Islet precursor cell (in vitro differentiated cells): ENCODE data around the gene AK8.
"Not testable (repeated sequence)": the region's sequence is repeated elsewhere in the genome, so short reads cannot be mapped to it uniquely, and the experiment has no call there.

ENCODE experiments used
- DNase-seq: peaks from one replicate; pipeline ENCODE4 v3.0.0-alpha.2; 2018

The AK8 gene

GRCh38 chr9:132795511-132796303 is 82.4 kb downstream of the AK8 start:
- peak; percentile 32 for DNase-seq

DNA sequence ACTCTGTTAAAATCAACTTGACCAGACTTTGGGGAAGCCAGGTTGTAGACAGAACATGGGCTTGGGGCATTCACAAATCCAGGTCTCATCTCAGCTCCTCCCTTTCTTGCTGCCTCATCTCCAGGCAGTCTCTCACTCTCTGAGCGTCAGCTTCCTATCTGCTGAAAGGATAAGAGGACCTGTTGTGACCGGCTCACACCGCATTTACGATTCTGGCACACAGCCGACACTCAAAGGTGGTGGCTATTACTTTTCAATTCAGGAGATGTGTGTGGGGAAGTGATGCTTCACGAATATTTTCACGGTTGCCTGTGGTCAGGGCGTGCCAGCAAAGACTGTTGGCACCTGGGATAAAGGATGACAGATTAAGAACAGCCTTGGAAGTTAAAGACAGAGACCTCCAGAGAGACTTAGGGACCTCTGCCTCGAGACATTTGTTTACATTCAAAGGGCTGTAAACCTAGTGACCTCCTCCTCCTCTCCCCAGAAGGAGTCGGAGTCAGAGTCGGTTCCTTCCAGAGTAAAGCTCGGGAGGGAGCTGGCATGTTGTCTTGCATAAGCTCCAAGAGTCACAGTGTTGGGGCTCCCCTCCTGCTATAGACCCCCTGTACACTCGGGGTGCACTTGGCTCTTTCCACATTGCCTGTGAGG is 83.2 kb downstream of the AK8 start:
- DNase-seq = peak; percentile 54

DNA sequence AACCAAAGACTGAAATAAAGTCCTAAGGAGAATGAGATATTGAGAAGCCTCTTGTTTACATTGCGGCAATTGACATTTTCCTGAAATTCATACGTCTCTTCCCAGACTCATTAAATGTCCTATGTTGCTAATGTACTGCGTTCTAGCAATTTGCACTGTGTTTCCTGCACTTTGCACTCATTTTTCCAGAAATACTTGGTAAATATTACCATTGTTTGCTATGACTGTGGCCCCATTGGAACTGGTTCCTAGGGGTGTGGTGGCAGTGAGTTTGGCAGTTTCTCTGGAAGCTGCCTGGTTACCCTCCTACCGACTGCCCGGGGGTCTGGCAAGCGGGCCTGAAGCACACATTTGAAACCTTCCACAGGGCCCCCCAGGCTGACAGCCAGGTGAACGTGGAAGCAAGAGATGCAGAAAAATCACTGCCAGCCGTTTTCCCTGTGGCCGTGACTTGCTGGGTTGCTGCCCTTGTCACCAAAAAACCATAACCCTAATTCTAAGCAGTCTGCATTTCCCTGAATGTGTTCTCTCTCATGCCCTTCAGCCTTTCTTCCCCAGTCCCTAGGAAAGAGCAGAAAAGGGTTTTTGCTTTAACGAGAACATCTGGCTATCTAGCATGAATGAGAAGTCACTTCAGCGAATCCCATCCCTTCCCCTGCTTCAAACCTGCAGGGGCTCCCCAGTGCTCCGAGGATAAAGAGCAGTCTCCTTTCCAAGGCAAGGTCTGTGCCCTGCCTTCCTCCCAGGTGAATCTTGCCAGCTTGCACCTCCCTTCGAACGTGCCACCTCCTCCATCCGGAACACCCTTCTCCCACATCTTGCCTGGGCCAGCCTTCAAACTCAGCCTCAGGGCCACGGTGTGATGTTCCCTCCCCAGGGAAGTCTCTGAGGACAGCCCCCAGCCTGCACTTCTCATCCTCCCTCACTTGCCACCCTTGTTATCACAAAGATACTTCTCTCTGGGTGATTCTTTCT is 84.2 kb downstream of the AK8 start:
- peak; percentile 40 for DNase-seq

DNA sequence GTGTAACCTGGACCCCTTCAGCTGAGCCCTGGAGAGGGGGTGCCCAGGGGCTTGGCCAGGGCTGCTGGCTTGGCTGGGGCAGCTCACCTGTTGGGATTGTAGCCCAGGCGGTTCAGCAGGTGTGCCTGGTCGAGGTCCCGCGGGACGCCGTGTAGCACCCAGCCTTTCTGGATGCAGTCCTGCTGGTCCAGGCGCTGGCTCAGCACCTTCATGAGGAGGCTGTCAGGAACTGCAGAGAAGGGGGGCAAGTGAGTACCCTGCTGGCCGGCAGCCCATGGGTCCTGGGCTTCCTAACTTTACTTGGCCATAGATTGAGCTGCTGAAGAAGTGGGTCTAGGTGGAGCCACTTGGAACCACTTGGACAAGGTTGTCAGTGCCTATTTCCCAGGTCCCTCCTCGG is 85.5 kb downstream of the AK8 start:
- DNase-seq = peak; percentile 46

GRCh38 chr9:132791699-132792240 is 86.3 kb downstream of the AK8 start:
- DNase-seq = peak; percentile 29

DNA sequence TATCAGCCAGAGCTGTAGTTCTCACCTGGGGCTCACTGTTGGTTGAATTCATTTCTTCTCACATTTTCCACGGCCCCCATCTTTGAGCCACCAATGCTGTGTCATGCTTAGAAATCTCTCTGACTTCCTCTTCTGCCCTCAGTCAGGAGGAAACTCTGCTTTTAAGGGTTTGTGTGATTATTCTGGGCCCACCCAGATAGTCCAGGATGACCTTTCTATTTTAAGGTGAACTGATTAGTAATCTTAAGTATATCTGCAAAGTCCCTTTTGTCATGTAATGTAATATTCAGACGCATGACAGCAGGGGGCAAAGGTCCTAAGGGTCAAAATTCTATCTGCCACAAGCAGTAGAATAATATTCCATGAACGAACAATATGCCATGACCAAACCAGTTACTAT is 88.4 kb downstream of the AK8 start:
- no peak for DNase-seq

DNA sequence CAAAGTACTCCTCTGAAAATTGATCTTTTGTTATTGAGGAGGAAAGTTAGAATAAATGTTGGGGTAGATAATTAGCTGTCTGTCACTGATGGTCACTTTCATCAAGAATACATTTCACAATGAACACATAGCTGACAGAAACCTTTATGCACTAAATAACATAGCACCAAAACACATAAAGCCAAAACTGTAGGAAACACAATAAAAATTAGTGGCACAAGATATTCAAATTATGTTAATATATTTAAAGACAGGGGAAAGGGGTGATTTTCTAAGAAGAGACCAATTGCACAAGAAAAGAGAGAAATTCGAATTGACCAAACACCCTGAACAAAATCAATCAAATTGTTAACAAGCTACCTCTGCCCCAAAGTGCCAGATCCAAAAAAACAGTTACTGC is 89.7 kb downstream of the AK8 start:
- DNase-seq = no peak

DNA sequence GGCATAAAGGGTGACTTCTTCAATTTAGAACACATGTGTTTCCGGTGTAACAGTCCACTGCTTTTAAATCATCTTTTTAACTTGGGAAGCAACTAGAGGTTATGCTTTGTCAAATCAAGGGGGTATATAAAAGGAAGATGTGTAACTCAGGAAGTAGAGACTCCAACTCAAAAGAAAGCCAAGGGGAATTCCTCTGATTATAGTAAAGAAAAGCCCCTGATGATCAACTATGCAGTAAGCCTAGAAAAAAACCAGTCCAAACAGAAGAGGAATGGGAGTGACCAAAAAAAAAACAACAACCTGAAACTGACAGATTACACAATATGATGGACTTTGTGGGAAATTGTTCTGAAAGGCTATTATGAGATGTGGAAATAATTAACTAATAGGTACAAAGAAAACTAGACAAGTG is 90.3 kb downstream of the AK8 start:
- no peak for DNase-seq

- DNase-seq = no peak
These were observed 93.7 kb downstream of the AK8 start for GRCh38 chr9:132784286-132784830.

GRCh38 chr9:132783006-132783405 is 95.1 kb downstream of the AK8 start:
- peak; percentile 37 for DNase-seq

- DNase-seq = peak; percentile 72
These were observed 96.0 kb downstream of the AK8 start for GRCh38 chr9:132782037-132782436.

DNA sequence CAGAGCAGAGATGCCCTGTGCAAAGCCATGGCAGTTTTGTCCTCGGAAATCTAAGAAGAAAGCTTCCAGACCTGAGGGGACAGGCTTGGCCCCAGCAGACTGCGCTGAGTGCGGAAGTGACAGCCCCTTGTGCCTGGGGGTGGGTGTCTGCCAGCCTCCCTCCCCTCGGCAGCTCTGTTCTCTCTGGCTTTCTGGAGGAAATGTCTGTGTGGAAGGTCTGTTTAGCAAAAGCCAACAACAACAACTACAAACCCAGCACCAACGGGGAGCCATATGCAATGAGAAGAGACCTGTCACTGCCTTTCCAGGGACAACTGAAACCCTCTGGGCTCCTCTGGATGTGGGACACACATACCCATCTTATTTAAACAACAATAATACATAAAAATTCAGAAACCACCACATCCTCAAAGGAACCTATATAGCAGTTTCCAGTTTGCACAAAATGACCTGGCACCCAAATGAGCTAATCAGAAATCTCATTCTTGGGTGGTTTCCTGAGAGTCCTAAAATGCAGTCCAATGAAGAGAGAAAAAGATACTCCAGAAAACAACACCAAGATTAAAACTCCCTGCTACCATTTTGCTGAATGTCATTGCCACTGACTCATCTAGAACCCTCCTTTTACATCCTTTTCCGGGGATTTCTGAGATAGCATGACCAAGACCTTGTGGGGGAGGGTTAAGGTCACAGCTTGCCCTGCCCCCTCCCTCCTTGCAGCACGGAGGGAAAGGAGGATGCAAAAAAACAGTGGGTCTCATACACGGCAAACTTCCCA is 97.7 kb downstream of the AK8 start:
- DNase-seq = peak; percentile 45

- no peak for DNase-seq
These were observed 101.2 kb downstream of the AK8 start for GRCh38 chr9:132776891-132777290.

DNA sequence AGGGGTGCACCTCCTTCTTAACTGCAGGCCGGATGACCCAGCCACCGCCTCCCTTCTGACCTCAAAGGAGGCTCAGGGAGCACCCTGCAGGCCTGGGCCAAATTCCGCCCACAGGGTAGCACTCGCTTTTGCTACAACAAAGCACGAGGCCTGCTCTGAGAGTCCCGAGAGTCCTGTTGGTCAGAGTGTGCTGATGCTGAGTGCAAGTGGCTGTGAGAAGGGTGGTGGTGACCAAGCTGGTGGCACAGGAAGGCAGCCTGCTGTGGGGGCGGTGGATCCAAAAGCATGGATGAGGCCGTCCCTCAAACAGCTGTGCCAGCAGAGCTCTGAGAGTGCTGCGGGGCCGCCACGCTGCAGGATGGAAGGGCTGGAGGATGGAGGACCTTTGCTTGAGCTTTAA is 101.8 kb downstream of the AK8 start:
- DNase-seq = peak; percentile 30

GRCh38 chr9:132775720-132776119 is 102.4 kb downstream of the AK8 start:
- DNase-seq = no peak

DNA sequence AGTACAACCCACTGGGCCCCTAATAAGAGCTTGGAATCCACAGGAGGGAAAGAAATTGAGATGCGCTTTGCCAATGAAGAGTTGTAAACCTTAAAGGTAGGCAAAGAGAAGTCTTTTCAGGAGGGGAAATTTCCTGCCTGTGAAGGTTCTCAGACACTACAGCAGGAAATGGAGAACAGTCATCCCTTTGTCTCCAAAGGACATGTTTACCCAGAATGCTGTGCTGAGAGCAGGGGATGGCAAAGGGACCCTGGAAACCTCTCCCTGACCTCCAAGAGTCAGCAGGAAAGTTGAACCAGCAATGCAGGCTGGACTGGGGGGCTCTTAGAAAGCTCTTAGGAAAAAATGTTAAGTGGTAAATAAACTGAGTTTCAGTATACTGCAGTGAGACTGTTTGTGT is 103.2 kb downstream of the AK8 start:
- DNase-seq = peak; percentile 28

DNA sequence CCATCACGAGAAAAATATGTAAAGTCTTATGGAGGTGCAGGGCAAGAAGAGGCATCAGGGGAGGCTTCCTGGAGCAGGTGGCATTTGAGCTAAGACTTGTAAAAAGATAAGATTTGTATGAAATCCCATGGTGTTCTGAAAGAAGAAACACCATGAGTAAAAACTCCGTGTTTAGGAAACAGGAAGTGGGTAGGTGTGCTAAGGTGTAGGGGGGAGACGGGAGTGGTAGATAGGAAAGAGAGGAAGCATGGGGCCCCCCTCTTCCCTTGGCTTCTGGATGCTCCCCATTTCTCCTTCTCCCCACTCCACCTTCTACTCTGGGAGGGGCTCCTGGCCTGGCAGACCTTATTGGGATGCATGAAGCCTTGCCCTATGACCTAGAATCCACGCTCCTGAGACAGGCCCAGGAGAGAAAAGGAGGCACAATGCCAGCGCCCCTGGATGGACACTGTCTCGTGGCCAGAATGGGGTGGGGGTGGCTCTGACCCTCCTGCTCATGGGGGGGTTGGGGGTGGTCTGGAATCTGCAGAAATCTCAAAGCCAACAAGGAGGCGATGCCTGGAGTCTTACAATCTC is 104.2 kb downstream of the AK8 start:
- no peak for DNase-seq

GRCh38 chr9:132773093-132773492 is 105.0 kb downstream of the AK8 start:
- peak; percentile 35 for DNase-seq

DNA sequence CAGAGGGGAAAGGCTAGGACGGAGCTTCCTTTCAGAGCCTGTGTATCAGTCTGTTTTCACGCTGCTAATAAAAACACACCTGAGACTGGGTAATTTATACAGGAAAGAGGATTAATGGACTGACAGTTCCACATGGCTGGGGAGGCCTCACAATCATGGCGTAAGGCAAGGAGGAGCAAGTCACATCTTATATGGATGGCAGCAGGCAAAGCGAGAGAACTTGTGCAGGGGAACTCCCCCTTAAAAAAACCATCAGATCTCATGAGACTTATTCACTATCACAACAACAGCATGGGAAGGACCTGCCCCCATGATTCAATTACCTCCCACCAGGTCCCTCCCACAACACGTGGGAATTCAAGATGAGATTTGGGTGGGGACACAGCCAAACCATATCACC is 106.3 kb downstream of the AK8 start:
- not testable (repeated sequence) for DNase-seq

- no peak for DNase-seq
These were observed 107.2 kb downstream of the AK8 start for GRCh38 chr9:132770770-132771310.
